Stimulated activated CD4-positive, alpha-beta T cell treated with anti-CD3 and anti-CD28 coated beads, Interleukin-15, amount 100 ng/mL, for 24 hours (primary cell): ENCODE data around the gene ERH.
"Not testable (repeated sequence)": the region's sequence is repeated elsewhere in the genome, so short reads cannot be mapped to it uniquely, and the experiment has no call there.

ENCODE experiments used
- DNase-seq: peaks from one replicate; pipeline ENCODE4 v3.0.0-alpha.2; 2020

ERH gene

GRCh38 chr14:69398053-69398817 lies at the start of gene ERH, which contains the start of gene SLC39A9:
Gene ERH (minus strand): TSS chr14:69398299. CDS start chr14:69398233, 66 bp downstream.
Gene SLC39A9 (plus strand): TSS chr14:69398692. CDS start chr14:69399370, 678 bp downstream.
- peak; percentile 96 for DNase-seq

DNA sequence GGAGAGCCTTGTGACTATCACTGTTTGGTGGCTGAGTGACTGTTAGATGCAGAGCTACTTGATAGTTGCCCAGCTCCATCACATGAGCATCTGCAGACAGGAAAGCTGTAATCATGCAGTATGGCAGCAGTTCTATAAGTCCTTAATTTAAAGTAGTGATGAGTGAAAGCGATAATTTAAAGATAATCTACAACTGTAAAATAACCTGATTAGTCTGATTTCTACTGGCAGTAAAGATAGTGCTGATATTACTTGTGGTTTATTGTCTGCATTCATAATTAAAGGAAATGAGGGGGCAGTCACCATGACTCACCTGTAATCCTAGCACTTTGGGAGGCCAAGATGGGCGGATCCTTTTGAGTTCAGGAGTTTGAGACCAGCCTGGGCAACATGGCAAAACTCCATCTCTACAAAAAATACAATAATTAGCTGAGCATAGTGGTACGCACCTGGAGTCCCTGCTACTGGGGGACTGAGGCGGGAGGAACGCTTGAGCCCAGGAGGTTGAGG lies 45.3 kb upstream of the ERH start:
- no peak for DNase-seq

GRCh38 chr14:69441948-69442347 lies 43.8 kb upstream of the ERH start:
- DNase-seq = no peak

DNA sequence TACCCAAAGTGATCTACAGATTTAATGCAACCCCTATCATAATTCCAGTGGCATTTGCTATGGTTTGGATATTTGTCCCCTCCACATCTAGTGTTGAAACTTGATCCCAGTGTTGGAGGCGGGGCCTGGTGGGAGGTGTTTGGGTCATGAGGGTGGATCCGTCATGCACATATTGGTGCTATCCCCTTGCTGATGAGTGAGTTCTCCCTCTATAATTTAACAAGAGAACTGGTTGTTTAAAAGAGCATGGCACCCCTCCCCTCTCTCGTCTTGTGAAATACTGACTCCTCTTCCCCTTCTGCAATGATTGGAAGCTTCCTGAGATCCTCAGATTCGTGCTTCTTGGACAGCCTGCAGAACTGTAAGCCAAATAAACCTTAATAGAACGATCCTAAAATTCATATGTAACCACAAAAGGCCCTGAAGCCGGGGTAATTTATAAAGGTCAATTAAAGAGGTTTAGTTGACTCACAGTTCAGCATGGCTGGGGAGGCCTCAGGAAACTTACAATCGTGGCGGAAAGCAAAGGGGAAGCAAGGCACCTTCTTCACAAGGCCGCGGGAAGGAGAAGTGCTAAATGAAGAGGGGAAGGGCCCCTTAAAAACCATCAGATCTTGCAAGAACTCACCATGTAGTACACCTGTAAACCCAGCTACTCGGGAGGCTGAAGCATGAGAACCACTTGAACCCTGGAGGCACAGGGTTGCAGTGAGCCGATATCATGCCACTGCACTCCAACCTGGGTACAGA lies 41.6 kb upstream of the ERH start:
- no peak for DNase-seq

GRCh38 chr14:69432364-69432763 lies 34.3 kb upstream of the ERH start:
- DNase-seq = no peak

- no peak for DNase-seq
Measured at GRCh38 chr14:69430306-69430939, 32.3 kb upstream of the ERH start.

DNA sequence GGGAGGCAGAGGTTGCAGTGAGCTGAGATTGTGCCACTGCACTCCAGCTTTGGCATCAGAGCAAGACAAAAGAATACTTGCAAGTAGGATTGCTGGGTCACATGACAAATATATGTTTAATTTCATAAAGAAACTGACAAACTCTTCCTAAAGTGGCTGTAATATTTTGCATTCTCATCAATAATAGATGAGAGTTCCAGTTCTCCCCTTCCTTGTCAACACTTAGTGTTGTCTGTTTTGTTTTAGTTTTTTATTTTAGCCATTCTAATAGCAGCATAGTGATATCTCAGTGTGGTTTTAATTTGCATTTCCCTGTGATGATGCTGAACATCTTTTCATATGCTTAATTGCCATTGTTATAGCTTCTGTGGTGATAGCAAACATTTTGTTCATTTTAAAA lies 31.5 kb upstream of the ERH start:
- DNase-seq = no peak

- DNase-seq = no peak
Measured at GRCh38 chr14:69428289-69428998, 30.3 kb upstream of the ERH start.

DNA sequence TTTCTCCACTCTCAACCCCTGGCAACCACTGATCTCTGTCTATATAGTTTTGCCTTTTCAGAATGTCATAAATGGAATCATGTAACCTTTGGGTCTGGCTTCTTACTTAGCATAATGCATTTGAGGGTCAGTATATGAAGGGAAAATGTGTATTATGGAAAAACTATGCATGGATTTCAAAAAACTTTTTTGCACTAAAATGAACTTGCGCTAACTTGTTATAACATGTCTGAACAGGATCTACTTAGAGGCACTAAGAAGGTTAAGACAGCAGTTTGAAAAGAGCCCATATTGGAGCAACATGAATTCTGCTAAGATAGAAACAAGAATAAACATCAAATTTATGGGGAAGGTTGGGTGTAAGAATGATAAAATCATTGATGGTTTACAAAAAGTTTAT lies 29.5 kb upstream of the ERH start:
- no peak for DNase-seq

GRCh38 chr14:69424149-69424923 lies 26.2 kb upstream of the ERH start:
- no peak for DNase-seq

- DNase-seq = no peak
Measured at GRCh38 chr14:69423279-69423678, 25.2 kb upstream of the ERH start.

- DNase-seq = not testable (repeated sequence)
Measured at GRCh38 chr14:69416087-69416486, 18.0 kb upstream of the ERH start.

DNA sequence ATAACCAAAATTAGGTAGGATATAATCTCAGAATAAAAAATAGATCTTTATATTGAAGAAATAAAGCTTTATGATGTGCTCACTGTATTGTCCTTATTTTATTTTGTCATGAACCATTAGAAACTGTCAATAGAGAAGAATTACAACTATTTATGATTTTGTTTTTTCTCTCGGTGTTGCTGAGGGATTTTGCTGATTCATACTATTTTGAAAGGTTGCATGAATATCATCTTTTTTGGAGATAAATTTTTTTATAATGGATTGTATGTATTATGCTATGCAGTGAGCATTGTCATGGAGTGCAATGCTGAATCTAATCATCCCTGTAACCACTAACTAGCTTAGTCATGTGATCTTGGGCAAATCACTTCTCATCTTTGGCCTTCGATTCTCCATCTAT lies 15.4 kb upstream of the ERH start:
- DNase-seq = no peak

DNA sequence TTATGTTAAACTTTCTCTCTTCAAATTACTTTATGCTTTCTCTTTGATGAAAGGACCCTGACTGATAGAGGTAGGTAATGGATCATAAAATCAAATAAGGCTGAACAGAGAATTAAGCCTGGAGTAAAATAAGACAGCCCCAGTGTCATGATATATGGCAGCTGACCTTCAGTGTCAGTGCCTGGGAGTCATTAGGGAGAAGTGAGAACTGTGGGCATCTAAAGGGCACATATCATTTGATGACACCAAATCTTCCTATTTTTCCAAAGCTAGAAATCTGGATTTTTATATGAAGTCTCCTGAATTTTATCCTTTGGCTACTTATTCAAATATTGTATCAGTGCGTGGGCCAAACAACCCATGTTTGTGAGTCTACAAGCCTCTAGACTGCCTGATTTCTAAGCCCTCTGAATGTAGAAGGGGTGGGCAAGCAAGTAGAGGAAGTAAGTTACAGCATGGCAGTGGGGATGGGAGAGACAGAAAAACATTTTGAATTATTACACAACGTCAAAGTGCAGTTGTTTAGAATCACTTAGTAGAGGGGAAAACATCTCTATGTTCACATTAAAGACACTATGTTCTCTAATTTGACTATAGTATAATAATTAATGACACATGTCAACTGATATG lies 10.3 kb upstream of the ERH start:
- DNase-seq = no peak

GRCh38 chr14:69405762-69406161 lies 7.7 kb upstream of the ERH start:
- DNase-seq = no peak

GRCh38 chr14:69404883-69405282 lies 6.8 kb upstream of the ERH start:
- DNase-seq = no peak

DNA sequence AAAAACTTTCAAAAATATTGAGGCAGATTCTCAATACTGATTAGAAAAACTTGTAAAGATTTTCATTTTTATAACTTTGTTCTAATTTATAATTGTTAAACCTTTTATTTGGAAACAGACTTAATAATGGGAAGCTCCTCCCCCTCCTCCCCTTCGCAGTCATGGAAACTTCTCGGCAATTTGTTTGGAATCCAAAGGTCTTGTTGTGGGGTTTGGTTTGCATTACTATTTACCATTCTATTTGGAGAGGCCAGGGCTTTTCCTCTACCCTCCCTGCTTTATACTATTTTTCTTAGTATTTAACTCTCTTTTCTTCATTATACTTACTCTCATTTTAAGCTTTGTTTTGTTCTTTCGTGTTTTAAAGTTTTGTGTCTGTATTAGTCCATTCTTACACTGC lies 6.4 kb upstream of the ERH start:
- no peak for DNase-seq

- no peak for DNase-seq
Measured at GRCh38 chr14:69401841-69402240, 3.7 kb upstream of the ERH start.

- no peak for DNase-seq
Measured at GRCh38 chr14:69400154-69400553, 2.1 kb upstream of the ERH start.

GRCh38 chr14:69399750-69400149 lies 1.7 kb upstream of the ERH start:
- no peak for DNase-seq

- DNase-seq = no peak
Measured at GRCh38 chr14:69398818-69399210, 715 bp upstream of the ERH start.

- DNase-seq = no peak
Measured at GRCh38 chr14:69395929-69396328, 2.2 kb downstream of the ERH start.
